ENCODE results near the gene ASRGL1. TPM values are rescaled to one million over a fixed set of nuclear protein-coding genes. Genes with fewer than 3 reads are reported as not detected.
A peak's percentile ranks its signal among the peaks of the same experiment; 100 is the strongest.
"Not testable (repeated sequence)": the region's sequence is repeated elsewhere in the genome, so short reads cannot be mapped to it uniquely, and the experiment has no call there.

ASRGL1 gene
- total RNA-seq, 1 donor: 0.18 TPM

DNA sequence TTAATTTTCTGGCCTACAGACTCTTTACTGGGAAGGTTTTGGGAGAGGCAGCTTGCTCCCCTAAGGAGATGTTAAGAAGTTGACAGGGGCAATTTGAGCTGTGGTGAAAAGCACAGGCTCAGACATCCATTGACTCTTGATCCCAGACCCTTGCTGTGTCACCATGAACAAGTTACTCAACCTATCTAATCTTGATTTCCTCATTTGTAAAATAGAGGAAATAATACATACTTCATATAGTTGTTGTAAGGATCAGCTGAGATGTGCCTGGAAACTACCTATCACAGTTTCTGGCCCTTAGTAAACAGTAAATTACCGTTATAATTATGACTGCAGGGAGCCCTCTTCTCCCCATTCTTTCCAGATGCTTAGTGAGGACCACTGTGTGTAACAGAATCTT, 21.8 kb upstream of the ASRGL1 start:
- TF ChIP-seq, protein P1, sequence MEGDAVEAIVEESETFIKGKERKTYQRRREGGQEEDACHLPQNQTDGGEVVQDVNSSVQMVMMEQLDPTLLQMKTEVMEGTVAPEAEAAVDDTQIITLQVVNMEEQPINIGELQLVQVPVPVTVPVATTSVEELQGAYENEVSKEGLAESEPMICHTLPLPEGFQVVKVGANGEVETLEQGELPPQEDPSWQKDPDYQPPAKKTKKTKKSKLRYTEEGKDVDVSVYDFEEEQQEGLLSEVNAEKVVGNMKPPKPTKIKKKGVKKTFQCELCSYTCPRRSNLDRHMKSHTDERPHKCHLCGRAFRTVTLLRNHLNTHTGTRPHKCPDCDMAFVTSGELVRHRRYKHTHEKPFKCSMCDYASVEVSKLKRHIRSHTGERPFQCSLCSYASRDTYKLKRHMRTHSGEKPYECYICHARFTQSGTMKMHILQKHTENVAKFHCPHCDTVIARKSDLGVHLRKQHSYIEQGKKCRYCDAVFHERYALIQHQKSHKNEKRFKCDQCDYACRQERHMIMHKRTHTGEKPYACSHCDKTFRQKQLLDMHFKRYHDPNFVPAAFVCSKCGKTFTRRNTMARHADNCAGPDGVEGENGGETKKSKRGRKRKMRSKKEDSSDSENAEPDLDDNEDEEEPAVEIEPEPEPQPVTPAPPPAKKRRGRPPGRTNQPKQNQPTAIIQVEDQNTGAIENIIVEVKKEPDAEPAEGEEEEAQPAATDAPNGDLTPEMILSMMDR (IDR thresholded peaks at IDR 0.05; ENCODE audit: insufficient read depth, low read length): no peak
- DNase-seq (ENCODE audit: low read depth): no peak

DNA sequence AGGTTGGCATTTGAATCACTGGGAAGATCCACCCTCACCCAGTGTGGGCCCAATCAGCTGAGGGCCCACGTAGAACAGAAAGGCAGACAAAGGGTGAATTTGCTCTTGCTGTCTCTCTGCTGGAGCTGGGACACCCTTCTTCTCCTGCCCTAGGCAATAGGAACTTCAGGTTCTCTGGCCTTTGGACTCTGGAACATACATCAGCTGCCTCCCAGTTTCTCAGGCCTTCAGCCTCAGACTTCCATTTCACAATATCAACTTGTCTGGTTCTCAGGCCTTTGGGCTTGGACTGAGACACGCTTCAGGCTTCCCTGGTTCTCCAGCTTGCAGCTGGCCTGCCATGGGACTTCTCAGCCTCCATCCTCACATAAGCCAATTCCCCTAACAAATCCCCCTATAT, 14.7 kb upstream of the ASRGL1 start:
- TF ChIP-seq, protein P1 (IDR thresholded peaks at IDR 0.05; ENCODE audit: insufficient read depth, low read length): no peak
- DNase-seq (ENCODE audit: low read depth): no peak
- no peak overlapping the region for H3K4me3 ChIP-seq (ENCODE audit: low read depth, low read length)

More for the DNA sequence above, 21.8 kb upstream of the ASRGL1 start:
- no peak overlapping the region for H3K4me3 ChIP-seq (ENCODE audit: low read depth, low read length)

DNA sequence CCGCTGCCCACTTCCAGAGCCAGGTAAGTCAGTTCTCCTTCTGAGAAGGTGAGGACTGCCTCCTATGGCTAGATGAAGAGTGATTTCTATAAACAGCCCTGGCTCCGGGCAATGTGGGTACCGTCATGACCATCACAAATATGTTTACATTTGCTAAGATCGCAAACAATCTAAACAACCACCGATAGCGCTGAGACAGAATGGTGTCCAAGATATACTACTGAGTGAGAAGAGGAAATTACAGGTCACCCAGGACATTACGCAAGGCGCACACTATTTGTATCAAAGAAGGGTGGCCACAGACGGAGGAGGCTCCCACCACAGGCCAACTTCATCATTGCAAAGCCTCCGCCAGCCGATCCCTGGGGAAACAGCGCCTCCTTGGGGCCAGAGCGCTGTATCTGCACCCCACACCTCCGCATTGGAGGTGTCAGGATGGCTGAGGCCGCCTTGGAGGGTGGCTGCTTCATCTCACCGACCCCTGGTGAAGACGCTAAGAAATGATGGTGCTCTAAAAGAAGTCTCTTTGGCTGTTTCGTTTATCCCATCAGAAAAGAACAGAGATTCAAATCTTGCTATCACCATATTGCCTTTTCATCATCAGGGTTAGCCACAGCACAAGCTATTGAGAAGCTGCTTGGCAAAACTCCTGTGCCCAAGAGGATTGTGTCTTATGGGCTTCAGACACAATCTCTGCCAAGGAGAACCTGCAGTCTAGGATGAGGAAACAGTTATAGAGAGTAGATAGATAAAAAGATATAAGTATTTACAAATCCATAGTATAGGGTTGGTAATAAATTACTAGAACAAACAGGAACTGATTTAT, 12.3 kb upstream of the ASRGL1 start:
- peak; percentile 9 for DNase-seq (ENCODE audit: low read depth)
- TF ChIP-seq, protein P1 (IDR thresholded peaks at IDR 0.05; ENCODE audit: insufficient read depth, low read length): peak; percentile 51
- H3K4me3 ChIP-seq (ENCODE audit: low read depth, low read length): no peak overlapping the region

DNA sequence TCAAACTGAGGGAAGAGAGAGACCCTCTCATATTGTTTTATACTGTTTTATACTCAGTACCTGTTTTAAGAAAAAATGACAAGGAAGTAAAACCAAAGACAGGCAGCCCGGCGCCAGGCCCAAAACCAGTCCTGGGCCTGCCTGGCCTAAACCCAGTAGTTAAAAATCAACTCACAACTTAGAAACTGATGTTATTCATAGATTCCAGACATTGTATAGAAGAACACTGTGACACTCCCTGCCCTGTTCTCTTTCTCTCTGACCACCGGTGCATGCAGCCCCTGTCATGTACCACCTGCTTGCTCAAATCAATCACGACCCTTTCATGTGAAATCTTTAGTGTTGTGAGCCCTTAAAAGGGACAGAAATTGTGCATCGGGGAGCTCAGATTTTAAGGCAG, 11.5 kb upstream of the ASRGL1 start:
- DNase-seq (ENCODE audit: low read depth); H3K4me3 ChIP-seq (ENCODE audit: low read depth, low read length): not testable (repeated sequence)

DNA sequence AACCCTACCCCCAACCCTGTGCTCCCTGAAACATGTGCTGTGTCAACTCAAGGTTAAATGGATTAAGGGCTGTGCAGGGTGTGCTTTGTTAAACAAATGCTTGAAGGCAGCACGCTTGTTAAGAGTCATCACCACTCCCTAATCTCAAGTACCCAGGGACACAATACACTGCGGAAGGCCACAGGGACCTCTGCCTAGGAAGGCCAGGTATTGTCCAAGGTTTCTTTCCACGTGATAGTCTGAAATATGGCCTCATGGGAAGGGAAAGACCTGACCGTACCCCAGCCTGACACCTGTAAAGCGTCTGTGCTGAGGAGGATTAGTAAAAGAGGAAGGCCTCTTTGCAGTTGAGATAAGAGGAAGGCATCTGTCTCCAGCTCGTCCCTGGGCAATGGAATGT, 10.5 kb upstream of the ASRGL1 start:
- not testable (repeated sequence) for DNase-seq (ENCODE audit: low read depth); H3K4me3 ChIP-seq (ENCODE audit: low read depth, low read length)

DNA sequence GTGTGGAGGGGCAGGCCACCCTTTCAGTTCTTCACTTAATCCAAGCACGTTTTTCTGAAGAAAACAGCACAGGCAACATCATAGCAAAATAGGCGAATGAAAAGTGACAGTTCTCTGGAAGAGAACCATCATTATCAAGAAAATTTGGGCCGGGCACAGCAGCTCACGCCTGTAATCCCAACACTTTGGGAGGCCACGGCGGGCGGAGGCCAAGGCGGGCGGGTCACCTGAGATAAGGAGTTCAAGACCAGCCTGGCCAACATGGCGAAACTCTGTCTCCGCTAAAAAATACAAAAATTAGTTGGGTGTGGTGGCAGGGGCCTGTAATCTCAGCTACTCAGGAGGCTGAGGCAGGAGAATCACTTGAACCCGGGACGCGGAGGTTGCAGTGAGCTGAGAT, 9.7 kb upstream of the ASRGL1 start:
- not testable (repeated sequence) for H3K4me3 ChIP-seq (ENCODE audit: low read depth, low read length); DNase-seq (ENCODE audit: low read depth)

DNA sequence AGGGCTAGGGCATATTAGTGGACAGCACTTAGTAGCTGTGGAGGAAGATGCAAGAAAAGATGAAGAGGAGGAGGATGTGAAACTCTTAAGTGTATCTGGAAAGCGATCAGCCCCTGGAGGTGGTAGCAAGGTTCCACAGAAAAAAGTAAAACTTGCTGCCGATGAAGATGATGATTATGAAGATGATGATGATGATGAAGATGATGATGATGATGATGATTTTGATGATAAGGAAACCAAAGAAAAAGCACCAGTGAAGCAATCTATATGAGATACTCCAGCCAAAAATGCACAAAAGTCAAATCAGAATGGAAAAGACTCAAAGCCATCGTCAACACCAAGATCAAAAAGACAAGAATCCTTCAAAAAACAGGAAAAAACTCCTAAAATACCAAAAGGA, 6.0 kb upstream of the ASRGL1 start:
- not testable (repeated sequence) for H3K4me3 ChIP-seq (ENCODE audit: low read depth, low read length); DNase-seq (ENCODE audit: low read depth)

DNA sequence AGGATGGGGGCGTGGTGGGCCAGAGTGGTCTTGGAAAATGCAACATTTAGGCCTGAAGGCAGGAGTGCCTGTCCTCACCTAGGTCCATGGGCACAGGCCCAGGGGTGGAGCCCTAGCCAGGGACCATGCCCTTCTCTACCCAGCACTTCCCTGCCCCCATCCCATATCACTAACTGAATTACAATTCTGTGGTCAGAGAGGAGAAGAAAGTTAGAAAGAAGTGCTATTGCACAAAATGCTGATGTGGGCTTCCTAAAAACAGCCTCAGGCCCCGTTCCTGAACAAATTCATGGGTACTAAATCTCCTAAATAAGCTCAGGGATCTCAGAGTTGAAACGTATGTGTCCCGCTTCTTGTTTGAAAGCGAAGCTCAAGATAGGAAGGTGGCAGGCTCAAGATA, 3.5 kb upstream of the ASRGL1 start:
- TF ChIP-seq, protein P1 (IDR thresholded peaks at IDR 0.05; ENCODE audit: insufficient read depth, low read length): no peak
- no peak for DNase-seq (ENCODE audit: low read depth)
- no peak overlapping the region for H3K4me3 ChIP-seq (ENCODE audit: low read depth, low read length)

DNA sequence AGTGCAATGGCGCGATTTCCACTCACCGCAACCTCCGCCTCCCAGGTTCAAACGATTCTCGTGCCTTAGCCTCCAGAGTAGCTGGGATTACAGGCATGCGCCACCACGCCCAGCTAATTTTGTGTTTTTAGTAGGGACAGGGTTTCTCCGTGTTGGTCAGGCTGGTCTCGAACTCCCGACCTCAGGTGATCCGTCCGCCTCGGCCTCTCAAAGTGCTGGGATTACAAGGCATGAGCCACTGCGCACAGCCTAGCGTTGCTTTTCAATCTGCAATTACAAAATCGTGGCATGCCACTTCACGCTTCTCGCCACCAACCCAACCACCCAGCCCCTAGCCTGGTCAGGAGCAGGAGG, 322 bp upstream of the ASRGL1 start:
- peak overlapping the region; percentile 64 for H3K4me3 ChIP-seq (ENCODE audit: low read depth, low read length)
- not testable (repeated sequence) for DNase-seq (ENCODE audit: low read depth)

DNA sequence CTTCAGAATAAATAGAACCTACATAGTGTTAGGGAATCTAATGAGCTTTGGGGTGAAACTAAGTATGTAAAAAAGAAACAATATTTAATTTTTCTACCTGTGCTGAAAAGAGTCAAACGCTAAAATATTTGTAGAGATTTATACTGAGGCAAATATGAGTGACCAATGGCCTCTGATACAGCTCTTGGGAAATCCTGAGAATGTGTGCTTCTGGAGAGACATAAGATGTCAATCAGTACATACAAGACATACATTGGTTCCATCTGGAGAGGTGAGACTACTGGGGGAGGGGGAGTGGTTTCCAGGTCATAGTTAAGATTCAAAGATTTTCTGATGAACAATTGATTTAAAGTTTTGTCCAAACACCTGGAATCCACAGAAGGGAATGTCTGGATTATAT, 970 bp downstream of the ASRGL1 start:
- no peak for DNase-seq (ENCODE audit: low read depth)
- TF ChIP-seq, protein P1 (IDR thresholded peaks at IDR 0.05; ENCODE audit: insufficient read depth, low read length): no peak
- no peak overlapping the region for H3K4me3 ChIP-seq (ENCODE audit: low read depth, low read length)
